Neural cell (in vitro differentiated cells): ENCODE results near the gene TTC32. TPM values are rescaled to one million over a fixed set of nuclear protein-coding genes. Genes with fewer than 3 reads are reported as not detected.

Experiments
- H2AFZ ChIP-seq: fragments of 200-600, 300-800 bp; sonication (generic), shearing (Covaris generic); 2 replicates; pipeline ENCODE4 v1.6.0; 2014; ENCODE audit warnings: low read depth, mild to moderate bottlenecking, antibody characterized with exemption, low read length, moderate library complexity
- H3F3A ChIP-seq: fragments of 200-600 bp; shearing (Covaris generic); 2 replicates; pipeline ENCODE4 v1.6.1; 2016; ENCODE audit warnings: mild to moderate bottlenecking, moderate library complexity, mixed read lengths, antibody characterized with exemption, low read length; ENCODE audit not compliant: insufficient read depth, poor library complexity, severe bottlenecking
- H3K27ac ChIP-seq: fragments of 200-600, 300-800 bp; sonication (generic), shearing (Covaris generic); 2 replicates; pipeline ENCODE4 v1.5.1; 2014; ENCODE audit warnings: mild to moderate bottlenecking, low read length, moderate library complexity
- H3K27me3 ChIP-seq: fragments of 300-800, 200-600 bp; sonication (generic), shearing (Covaris generic); 2 replicates; pipeline ENCODE4 v1.6.0; 2014; ENCODE audit warnings: mild to moderate bottlenecking, low read depth, low read length, moderate library complexity; ENCODE audit not compliant: insufficient read depth
- H3K36me3 ChIP-seq: fragments of 300-800, 200-600 bp; sonication (generic), shearing (Covaris generic); 2 replicates; pipeline ENCODE4 v1.5.1; 2014; ENCODE audit warnings: mild to moderate bottlenecking, antibody characterized with exemption, low read length, moderate library complexity; ENCODE audit not compliant: insufficient read depth
- H3K4me2 ChIP-seq: fragments of 300-800, 200-600 bp; sonication (generic), shearing (Covaris generic); 2 replicates; pipeline ENCODE4 v1.6.0; 2014; ENCODE audit warnings: mild to moderate bottlenecking, low read length
- H3K4me3 ChIP-seq: fragments of 300-800, 200-600 bp; sonication (generic), shearing (Covaris generic); 2 replicates; pipeline ENCODE4 v1.5.1; 2014; ENCODE audit warnings: mild to moderate bottlenecking, low read length, moderate library complexity
- H3K79me2 ChIP-seq: fragments of 200-600 bp; shearing (Covaris generic); replicated peaks from 2 replicates; pipeline ENCODE4 v1.6.0; 2014; ENCODE audit warnings: mild to moderate bottlenecking, low read length, moderate library complexity; ENCODE audit not compliant: insufficient read depth
- H3K9ac ChIP-seq: fragments of 300-800, 200-600 bp; sonication (generic), shearing (Covaris generic); 2 replicates; pipeline ENCODE4 v1.6.1; 2016; ENCODE audit warnings: mild to moderate bottlenecking, low read length, mixed read lengths
- H3K9me2 ChIP-seq: fragments of 200-600 bp; shearing (Covaris generic); 2 replicates; pipeline ENCODE4 v1.6.1; 2016; ENCODE audit warnings: mild to moderate bottlenecking, low read length, mixed read lengths; ENCODE audit not compliant: insufficient read depth
- H3K9me3 ChIP-seq: fragments of 200-600, 300-800 bp; sonication (generic), shearing (Covaris generic); 2 replicates; pipeline ENCODE4 v1.6.1; 2016; ENCODE audit warnings: mild to moderate bottlenecking, mixed run types, low read length, moderate library complexity, mixed read lengths
- H4K20me1 ChIP-seq: fragments of 200-600 bp; shearing (Covaris generic); 2 replicates; pipeline ENCODE4 v1.6.1; 2016; ENCODE audit warnings: mild to moderate bottlenecking, mixed run types; ENCODE audit not compliant: insufficient read depth
- CTCF ChIP-seq: fragments of 450-650 bp; IDR thresholded peaks from 2 replicates; pipeline ENCODE4 v1.5.1; 2014; ENCODE audit warnings: antibody characterized with exemption, mild to moderate bottlenecking, moderate library complexity; ENCODE audit not compliant: poor library complexity, severe bottlenecking
- EP300 ChIP-seq: fragments of 450-650 bp; conservative IDR thresholded peaks from 2 replicates; pipeline ENCODE4 v1.6.1; 2014; ENCODE audit warnings: antibody characterized with exemption, mild to moderate bottlenecking, moderate library complexity; ENCODE audit not compliant: poor library complexity, severe bottlenecking
- EZH2 ChIP-seq: fragments of 200-600, 300-800 bp; shearing (Covaris generic), sonication (generic); IDR thresholded peaks from 2 replicates; pipeline ENCODE4 v1.6.1; 2014; ENCODE audit warnings: antibody characterized with exemption, low read length, borderline replicate concordance, mild to moderate bottlenecking; ENCODE audit not compliant: insufficient read depth, poor library complexity, severe bottlenecking
- MXI1 ChIP-seq: fragments of 450-650 bp; conservative IDR thresholded peaks from 2 replicates; pipeline ENCODE4 v1.6.1; 2014; ENCODE audit warnings: antibody characterized with exemption, mild to moderate bottlenecking; ENCODE audit not compliant: poor library complexity, severe bottlenecking
- POLR2AphosphoS5 ChIP-seq: IDR thresholded peaks from 2 replicates; pipeline ENCODE4 v1.6.1; 2012
- RAD21 ChIP-seq: fragments of 450-650 bp; conservative IDR thresholded peaks from 2 replicates; pipeline ENCODE4 v1.6.1; 2014; ENCODE audit warnings: antibody characterized with exemption, mild to moderate bottlenecking, moderate library complexity
- REST ChIP-seq: IDR thresholded peaks from 2 replicates; pipeline ENCODE4 v1.6.1; 2012; ENCODE audit warnings: borderline replicate concordance
- SMC3 ChIP-seq: fragments of 450-650 bp; conservative IDR thresholded peaks from 2 replicates; pipeline ENCODE4 v1.6.1; 2014; ENCODE audit warnings: antibody characterized with exemption, mild to moderate bottlenecking, moderate library complexity; ENCODE audit not compliant: poor library complexity
- TAF1 ChIP-seq: IDR thresholded peaks from 2 replicates; pipeline ENCODE4 v1.6.1; 2012; ENCODE audit warnings: low read depth
- polyA plus RNA-seq: library from polyadenylated mRNA; depleted of rRNA; stranded (reverse); fragments of >200 nt; gene quantifications from 2 replicates; pipeline ENCODE4 v1.2.3, GENCODE V29; 2014

Gene TTC32
- polyA plus RNA-seq, 1 donor from 2014 or later, result 106 TPM

GRCh38 chr2:19882286-19882685 lies 19.5 kb downstream of the TTC32 start:
- H3K9me3 ChIP-seq, result no peaks in the 10 kb centered on the region
- no peaks in the 10 kb centered on the region for H3K27me3 ChIP-seq
- no peak for TF ChIP-seq POLR2AphosphoS5
- no peak for TF ChIP-seq EZH2
- TF ChIP-seq MXI1, result no peak
- TF ChIP-seq RAD21, result no peak
- no peak for TF ChIP-seq REST
- no peak overlapping the region for H3K4me2 ChIP-seq
- H3K4me3 ChIP-seq, result no peak overlapping the region
- no peak overlapping the region for H3K27ac ChIP-seq
- no peaks in the 10 kb centered on the region for H3F3A ChIP-seq
- H3K79me2 ChIP-seq, result no peaks in the 10 kb centered on the region
- no peak overlapping the region for H3K9ac ChIP-seq
- H4K20me1 ChIP-seq, result no peaks in the 10 kb centered on the region
- no peaks in the 10 kb centered on the region for H3K9me2 ChIP-seq
- no peaks in the 10 kb centered on the region for H3K36me3 ChIP-seq
- H2AFZ ChIP-seq, result no peak overlapping the region

GRCh38 chr2:19881908-19882265 lies 19.9 kb downstream of the TTC32 start:
- H3F3A ChIP-seq, result no peaks in the 10 kb centered on the region
- no peaks in the 10 kb centered on the region for H3K36me3 ChIP-seq
- H3K9me3 ChIP-seq, result no peaks in the 10 kb centered on the region
- no peaks in the 10 kb centered on the region for H4K20me1 ChIP-seq
- H3K4me2 ChIP-seq, result no peak overlapping the region
- H2AFZ ChIP-seq, result no peak overlapping the region
- TF ChIP-seq RAD21 (no peak), MXI1 (no peak), POLR2AphosphoS5 (no peak), REST (no peak), SMC3 (no peak), EZH2 (no peak), TAF1 (no peak), CTCF (no peak), EP300 (no peak)
- no peaks in the 10 kb centered on the region for H3K27me3 ChIP-seq
- no peak overlapping the region for H3K4me3 ChIP-seq
- no peak overlapping the region for H3K9ac ChIP-seq
- H3K9me2 ChIP-seq, result no peaks in the 10 kb centered on the region
- no peak overlapping the region for H3K27ac ChIP-seq
- no peaks in the 10 kb centered on the region for H3K79me2 ChIP-seq
